Mucosa of descending colon (tissue), 3 donors: ENCODE measurements around the gene ADD1. TPM values are rescaled to one million over a fixed set of nuclear protein-coding genes. Genes with fewer than 3 reads are reported as not detected.

Source experiments
- ATAC-seq: fragments of 200-7000 bp; cut with Tn5 transposase; one replicate; pipeline ENCODE4 v1.9.1; 2020; ENCODE audit warnings: mild to moderate bottlenecking, moderate library complexity
- DNase-seq, 3 donors: peaks; one replicate each; pipeline ENCODE4 v3.0.0-alpha.2; 2020
- H3K36me3 ChIP-seq: fragments of 200-600 bp; one replicate; pipeline ENCODE4 v1.8.0; 2021; ENCODE audit warnings: low read depth, mild to moderate bottlenecking
- H3K4me1 ChIP-seq: fragments of 200-600 bp; one replicate; pipeline ENCODE4 v1.8.0; 2021; ENCODE audit warnings: low read depth, mild to moderate bottlenecking
- H3K4me3 ChIP-seq: fragments of 200-600 bp; one replicate; pipeline ENCODE4 v1.8.0; 2021; ENCODE audit warnings: mild to moderate bottlenecking
- H3K9me3 ChIP-seq: fragments of 200-600 bp; one replicate; pipeline ENCODE4 v1.8.0; 2021; ENCODE audit warnings: mild to moderate bottlenecking
- intact Hi-C, 2 donors: fragments of 100-400 bp; cut with DNase I in 1 of 2; cut with micrococcal nuclease in 1 of 2; formaldehyde crosslinking; loops; one replicate each; pipeline versions ENCODE4 v1.11.0 to v1.11.1; 2022; cut with DNase I, micrococcal nuclease
- long read RNA-seq, 2 donors: library from polyadenylated mRNA; unstranded; transcript quantifications; one replicate each; pipeline ENCODE4 v2.0.0, GENCODE V29; 2019 to 2021
- total RNA-seq, 3 donors: library from RNA; stranded (reverse); fragmentation: NEBNext Ultra II Directional in 2 of 3; extraction: Animal tissue kit (Norgen Biotek cat#: 25700) in 2 of 3; gene quantifications; one replicate each; pipeline versions ENCODE4 v1.2.1 to v1.2.4, GENCODE V29; 2021 to 2023
- TF ChIP-seq, protein P1 (sequence below): fragments of 200-600 bp; IDR thresholded peaks from one replicate; pipeline ENCODE4 v1.8.0; 2022; ENCODE audit warnings: antibody characterized with exemption, mild to moderate bottlenecking
- donor health status: DM: no; HTN: no; CAD: no; lungs with moderate emphysema.
- donor health status: DM: no; HTN: no; CAD: no.
- donor health status: DM: no; HTN: yes; CAD: no.

Gene ADD1
- 100 to 1,000 TPM; 201 to 373 (median 261) TPM for total RNA-seq
- long read RNA-seq, donor 1, full-length matches to known transcripts: 9 of 189 reads
- long read RNA-seq, donor 1, partial matches to known transcripts: 16 of 189 reads
- long read RNA-seq, donor 1, other reads (novel, unspliced or antisense): 164 of 189 reads
- long read RNA-seq, donor 2, full-length matches to known transcripts: 1 of 18 reads
- long read RNA-seq, donor 2, partial matches to known transcripts: 4 of 18 reads
- long read RNA-seq, donor 2, other reads (novel, unspliced or antisense): 13 of 18 reads

GRCh38 chr4:2843263-2843940 is at the start of gene ADD1:
Gene ADD1, plus strand, starts transcription at chr4:2843844. Its CDS starts 32,072 bp downstream, at chr4:2875916.
- ATAC-seq (peak; percentile 99), DNase-seq (peak; percentile 91 to 99 (median 95))
- Histone ChIP-seq H3K9me3 (no peaks in the 10 kb centered on the region), H3K4me3 (peak within 1 kb of the TSS; percentile 72), H3K36me3 (no peaks in the 10 kb centered on the region), H3K4me1 (peaks cover 28% of the 10 kb centered on the region)
- TF ChIP-seq, protein P1, sequence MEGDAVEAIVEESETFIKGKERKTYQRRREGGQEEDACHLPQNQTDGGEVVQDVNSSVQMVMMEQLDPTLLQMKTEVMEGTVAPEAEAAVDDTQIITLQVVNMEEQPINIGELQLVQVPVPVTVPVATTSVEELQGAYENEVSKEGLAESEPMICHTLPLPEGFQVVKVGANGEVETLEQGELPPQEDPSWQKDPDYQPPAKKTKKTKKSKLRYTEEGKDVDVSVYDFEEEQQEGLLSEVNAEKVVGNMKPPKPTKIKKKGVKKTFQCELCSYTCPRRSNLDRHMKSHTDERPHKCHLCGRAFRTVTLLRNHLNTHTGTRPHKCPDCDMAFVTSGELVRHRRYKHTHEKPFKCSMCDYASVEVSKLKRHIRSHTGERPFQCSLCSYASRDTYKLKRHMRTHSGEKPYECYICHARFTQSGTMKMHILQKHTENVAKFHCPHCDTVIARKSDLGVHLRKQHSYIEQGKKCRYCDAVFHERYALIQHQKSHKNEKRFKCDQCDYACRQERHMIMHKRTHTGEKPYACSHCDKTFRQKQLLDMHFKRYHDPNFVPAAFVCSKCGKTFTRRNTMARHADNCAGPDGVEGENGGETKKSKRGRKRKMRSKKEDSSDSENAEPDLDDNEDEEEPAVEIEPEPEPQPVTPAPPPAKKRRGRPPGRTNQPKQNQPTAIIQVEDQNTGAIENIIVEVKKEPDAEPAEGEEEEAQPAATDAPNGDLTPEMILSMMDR: no peak
- intact Hi-C loops: loop anchor here in 1 of 2 donors (10.0 kb wide), 1 partner anchor 91 kb away; no protein-coding TSS in a partner anchor

DNA sequence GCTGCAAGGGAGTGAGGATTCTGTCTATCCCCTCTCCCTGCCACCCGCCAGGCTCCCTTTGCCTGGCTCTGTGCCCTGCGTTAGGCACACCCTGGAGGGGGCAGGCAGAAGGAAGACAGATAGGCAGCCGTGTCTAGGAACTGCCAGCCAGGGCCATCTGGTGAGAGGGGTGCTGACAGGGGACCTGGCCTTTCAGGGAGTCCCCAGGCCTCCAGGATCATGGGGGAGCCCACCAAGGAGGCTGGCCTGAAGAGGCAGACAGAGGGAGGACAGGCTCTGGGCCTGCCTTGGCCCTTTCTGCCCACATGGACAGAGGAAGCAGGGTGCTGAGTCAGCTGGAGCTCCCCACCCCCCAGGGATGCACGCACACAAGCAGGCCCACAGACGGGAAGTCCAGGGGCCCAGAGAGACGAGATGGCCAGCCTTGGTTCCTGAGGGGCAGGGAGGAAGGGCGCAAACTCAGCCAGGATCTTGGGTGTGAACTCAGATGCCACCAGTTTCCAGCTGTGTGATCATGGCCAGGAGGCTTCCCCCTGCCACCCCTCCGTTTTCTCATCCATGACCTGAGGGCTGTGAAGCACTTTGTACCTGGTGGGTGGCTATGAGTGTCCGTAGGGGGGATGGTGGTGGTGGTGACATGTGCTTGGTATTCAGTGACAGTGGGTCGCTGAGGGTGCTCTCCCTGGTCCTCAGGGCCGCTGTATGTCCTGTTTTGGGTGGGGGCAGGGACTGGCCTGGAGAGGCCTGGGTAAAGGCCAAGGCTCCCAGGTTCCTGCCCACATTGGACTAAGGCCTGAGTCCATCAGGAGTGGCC is 49.0 kb upstream of the ADD1 start:
- intact Hi-C loops: no loop called here
- Histone ChIP-seq H3K36me3 (no peaks in the 10 kb centered on the region), H3K4me1 (peaks cover 60% of the 10 kb centered on the region), H3K4me3 (no peak overlapping the region), H3K9me3 (no peaks in the 10 kb centered on the region)
- peak; percentile 67 to 86 (median 77) for DNase-seq
- TF ChIP-seq, protein P1: no peak
- ATAC-seq: peak; percentile 36

DNA sequence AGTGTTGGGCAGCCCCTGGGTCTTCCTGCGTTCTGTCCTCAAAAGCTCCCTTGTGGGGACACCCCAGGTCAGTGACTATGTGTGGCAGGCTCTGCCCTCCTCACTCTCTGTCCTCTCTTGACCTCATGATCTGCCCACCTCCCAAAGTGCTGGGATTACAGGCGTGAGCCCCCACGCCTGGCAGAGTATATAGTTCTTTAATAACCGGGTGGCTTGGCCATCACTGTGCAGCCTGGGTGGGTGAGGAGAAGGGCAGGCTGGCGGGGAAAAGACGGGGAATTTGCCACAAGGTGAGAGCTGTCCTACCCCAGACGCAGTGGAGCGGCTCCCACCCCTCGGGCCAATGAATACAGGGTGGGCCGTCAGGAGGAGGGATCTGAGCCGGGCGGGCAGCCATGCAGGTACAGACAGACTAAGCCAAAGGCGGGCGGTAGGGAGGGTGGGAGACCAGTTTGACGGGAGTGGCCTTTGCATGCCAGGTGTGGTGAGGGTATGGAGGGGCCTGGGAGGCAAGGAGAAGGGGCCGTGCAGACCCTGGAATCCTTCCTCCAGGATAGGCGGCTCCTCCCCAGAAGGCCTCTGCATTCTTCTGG is 48.2 kb upstream of the ADD1 start:
- Histone ChIP-seq H3K4me1 (peaks cover 62% of the 10 kb centered on the region), H3K9me3 (no peaks in the 10 kb centered on the region), H3K4me3 (no peak overlapping the region), H3K36me3 (no peaks in the 10 kb centered on the region)
- intact Hi-C loops: no loop called here
- TF ChIP-seq, protein P1: no peak
- DNase-seq (peak; percentile 23 to 66 (median 43)), ATAC-seq (no peak)

DNA sequence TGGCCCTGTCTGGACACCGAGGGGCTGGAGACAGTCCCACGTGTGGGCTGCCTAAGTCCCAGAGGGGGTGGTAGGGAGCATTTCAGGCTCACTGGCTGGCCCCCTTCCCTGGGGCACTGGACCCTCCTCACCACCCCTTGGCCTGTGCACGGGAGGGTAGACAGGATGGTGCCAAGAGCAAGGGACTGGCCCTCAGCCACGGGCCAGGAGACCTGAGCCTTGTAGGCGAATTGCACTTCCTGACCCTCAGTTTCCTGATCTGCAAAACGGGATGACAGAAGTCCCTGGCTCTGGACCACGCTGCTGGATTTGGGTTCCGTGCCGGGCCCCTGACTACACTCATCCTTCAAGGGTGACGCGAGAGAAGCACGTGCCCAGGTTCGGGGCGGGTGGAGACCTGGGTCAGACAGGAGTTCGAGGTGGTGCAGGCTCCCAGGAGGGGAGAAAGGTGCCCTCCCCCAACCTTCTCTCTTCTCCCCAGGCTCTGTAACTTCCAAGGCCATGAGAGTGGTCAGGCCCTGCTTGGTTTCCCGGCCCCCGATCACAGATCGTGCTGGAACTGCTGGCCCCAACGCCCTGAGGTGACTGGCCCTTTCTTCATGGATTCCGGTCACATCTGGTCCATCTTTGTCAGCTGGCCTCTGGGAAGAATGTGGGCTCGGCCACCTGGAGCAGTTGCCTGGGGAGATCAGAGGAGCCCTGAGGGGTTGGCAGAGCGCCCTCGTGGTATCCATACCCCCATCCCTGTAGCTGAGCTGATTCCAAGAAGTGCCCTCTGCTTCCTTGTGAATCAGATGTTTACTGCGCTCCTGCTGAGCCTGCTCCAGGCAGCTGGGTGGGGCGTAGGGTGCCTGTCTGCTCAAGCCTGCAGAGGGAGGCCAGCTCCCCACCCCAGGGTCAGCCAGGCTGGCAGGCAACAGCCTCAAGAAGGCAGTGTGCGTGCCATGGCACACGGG is 47.5 kb upstream of the ADD1 start:
- Histone ChIP-seq H3K36me3 (no peaks in the 10 kb centered on the region), H3K4me3 (no peak overlapping the region), H3K4me1 (peaks cover 67% of the 10 kb centered on the region), H3K9me3 (no peaks in the 10 kb centered on the region)
- DNase-seq: peak; percentile 87 to 92 (median 88)
- intact Hi-C loops: no loop called here
- peak; percentile 65 for ATAC-seq
- TF ChIP-seq, protein P1: no peak
